IPS DF 6.9 (cell line): ENCODE measurements around the gene MAPK8IP2.
"Not testable (repeated sequence)": the region's sequence is repeated elsewhere in the genome, so short reads cannot be mapped to it uniquely, and the experiment has no call there.

Source experiments
- DNase-seq: peaks from one replicate; pipeline ENCODE4 v3.0.0-alpha.2; 2013; ENCODE audit warnings: low read depth, low spot score
- H3K27ac ChIP-seq: one replicate; pipeline ENCODE4 v1.5.1; 2013; ENCODE audit warnings: low read length, control low read depth
- H3K27me3 ChIP-seq: 2 replicates; pipeline ENCODE4 v1.6.1; 2013; ENCODE audit warnings: mild to moderate bottlenecking, low read length; ENCODE audit not compliant: control insufficient read depth, insufficient read depth
- H3K36me3 ChIP-seq: 2 replicates; pipeline ENCODE4 v1.6.1; 2013; ENCODE audit warnings: low read length; ENCODE audit not compliant: control insufficient read depth, insufficient read depth
- H3K4me1 ChIP-seq: 2 replicates; pipeline ENCODE4 v1.6.1; 2013; ENCODE audit warnings: low read length; ENCODE audit not compliant: control insufficient read depth, insufficient read depth
- H3K4me3 ChIP-seq: 2 replicates; pipeline ENCODE4 v1.5.1; 2013; ENCODE audit warnings: mild to moderate bottlenecking, low read length
- H3K9me3 ChIP-seq: 2 replicates; pipeline ENCODE4 v1.6.1; 2013; ENCODE audit warnings: low read length, inconsistent platforms; ENCODE audit not compliant: control insufficient read depth, insufficient read depth
- WGBS: extraction: QIAGEN DNeasy Blood & Tissue Kit; methylation state at CpG from one replicate; pipeline ENCODE4 v1.1.7; 2013; ENCODE audit warnings: mixed read lengths, missing lambda C conversion rate; ENCODE audit not compliant: insufficient read length, insufficient coverage; 5-methylcytosine and 5-hydroxymethylcytosine counted together

Gene MAPK8IP2

DNA sequence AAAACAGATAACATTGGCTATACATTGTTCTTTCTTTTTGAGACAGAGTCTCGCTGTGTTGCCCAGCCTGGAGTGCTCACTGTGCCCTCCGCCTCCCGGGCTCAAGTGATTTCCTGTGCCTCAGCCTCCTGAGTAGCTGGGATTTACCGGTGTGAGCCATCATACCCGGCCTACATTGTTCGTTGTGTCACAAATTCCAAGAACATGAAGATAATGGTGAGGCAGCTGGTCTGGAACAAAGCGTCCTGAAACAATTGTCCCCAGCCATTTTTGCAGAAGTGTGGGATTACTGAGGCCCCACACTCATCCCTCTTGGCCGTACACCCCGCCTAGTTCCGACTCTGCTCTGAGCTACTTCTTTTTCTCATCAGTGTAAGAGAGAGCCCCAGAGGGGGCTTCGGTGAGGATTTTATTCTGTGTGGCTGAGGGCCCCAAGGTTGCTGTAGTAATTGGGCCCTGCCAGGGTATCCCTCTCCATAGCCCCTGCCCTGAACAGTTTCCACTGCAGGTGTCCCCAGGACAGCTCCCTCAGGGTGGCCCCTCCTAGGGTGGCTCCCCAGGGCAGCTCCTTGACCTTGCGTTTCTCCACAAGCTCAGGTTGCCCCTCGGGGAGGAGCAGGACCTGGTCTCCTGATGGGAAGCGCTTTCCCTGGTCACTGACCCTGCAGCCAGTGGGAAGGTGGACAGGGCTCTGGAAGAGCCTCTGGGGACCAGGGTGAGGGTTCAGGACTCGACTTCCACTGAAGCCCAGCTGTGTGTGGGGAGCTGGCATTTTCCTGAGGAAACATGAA lies 40.5 kb downstream of the MAPK8IP2 start:
- WGBS, result no CpG with 5 or more reads among the region's 15 CpGs
- no peak overlapping the region for H3K4me3 ChIP-seq
- H3K9me3 ChIP-seq, result no peaks in the 10 kb centered on the region
- H3K4me1 ChIP-seq, result peaks cover 7% of the 10 kb centered on the region
- H3K27ac ChIP-seq, result no peak overlapping the region
- no peak for DNase-seq
- H3K27me3 ChIP-seq, result peaks cover 10% of the 10 kb centered on the region; the same call in 1 of the 2 replicates
- no peaks in the 10 kb centered on the region for H3K36me3 ChIP-seq

DNA sequence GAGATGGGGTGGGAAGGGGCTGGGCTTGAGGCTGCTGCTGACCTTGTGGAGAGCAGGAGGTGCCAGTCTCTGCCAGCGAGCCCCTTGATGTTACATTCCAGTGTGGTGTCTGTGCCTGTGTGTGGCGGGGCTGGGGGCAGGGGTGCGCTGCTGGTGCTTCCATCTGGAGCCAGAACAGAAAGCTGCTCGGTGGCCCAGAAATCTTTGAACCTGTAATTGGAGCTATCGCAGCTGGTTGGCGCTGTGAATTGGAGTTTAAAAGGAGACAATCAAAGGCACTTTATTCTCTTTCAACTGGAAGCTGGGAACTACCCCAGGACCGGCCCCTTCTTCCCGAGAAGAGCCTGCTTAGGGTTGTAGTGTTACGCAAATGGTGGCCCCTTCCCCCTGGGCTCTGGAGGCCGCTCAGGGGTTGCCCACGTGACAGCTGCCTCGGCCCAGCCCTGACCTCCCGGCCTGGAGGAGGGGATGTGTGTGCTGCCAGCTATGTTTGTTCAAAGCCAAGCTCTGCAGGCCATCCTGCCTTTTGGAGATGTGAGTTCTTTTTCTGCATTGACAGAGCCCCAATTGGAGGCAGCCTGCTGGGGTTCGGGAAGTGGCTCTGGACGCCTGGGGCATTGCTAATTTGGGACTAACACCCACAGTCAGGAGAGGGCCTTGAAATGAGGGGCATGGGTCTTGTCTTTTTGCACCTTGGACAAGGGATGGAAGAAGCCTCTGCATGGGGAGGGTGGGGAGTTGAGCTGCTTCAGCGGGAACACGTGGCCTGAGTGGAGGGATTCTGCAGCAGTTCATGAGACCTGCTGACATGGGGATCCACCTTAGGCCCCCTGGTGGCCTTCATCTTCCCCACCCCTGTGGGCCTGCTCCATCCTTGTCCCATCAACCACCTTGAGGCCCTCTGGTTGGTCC lies 41.4 kb downstream of the MAPK8IP2 start:
- Histone ChIP-seq H3K4me3 (no peak overlapping the region), H3K27ac (no peak overlapping the region), H3K4me1 (peaks cover 7% of the 10 kb centered on the region), H3K9me3 (no peaks in the 10 kb centered on the region), H3K27me3 (peaks cover 10% of the 10 kb centered on the region; the same call in 1 of the 2 replicates), H3K36me3 (no peaks in the 10 kb centered on the region)
- no CpG with 5 or more reads among the region's 17 CpGs for WGBS
- peak; percentile 54 for DNase-seq

DNA sequence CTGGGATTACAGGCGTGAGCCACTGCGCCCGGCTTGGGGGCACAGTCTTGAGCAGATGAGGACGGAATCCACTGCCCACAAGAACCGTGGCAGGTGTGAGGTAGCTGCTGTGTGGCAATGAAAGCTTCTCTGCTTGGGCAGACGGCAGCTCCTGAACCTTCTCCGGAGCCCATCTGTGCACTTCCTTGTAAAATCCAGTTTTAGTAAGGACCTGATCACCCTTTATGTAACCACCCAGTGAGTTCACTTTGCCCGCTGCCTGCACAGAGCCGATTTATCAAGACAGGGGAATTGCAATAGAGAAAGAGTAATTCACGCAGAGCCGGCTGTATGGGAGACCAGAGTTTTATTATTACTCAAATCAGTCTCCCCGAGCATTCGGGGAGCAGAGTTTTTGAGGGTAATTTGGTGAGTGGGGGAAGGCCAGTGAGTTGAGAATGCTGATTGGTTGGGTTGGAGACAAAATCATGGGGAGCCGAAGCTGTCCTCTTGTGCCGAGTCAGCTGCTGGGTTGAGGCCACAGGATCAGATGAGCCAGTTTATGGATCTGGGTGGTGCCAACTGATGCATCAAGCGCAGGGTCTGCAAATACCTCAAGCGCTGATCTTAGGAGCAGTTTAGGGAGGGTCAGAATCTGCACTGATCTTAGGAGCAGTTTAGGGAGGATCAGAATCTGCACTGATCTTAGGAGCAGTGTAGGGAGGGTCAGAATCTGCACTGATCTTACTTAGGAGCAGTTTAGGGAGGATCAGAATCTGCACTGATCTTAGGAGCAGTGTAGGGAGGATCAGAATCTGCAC lies 42.6 kb downstream of the MAPK8IP2 start:
- H3K27me3 ChIP-seq, result peaks cover 10% of the 10 kb centered on the region; the same call in 1 of the 2 replicates
- H3K27ac ChIP-seq, DNase-seq, H3K9me3 ChIP-seq, H3K4me3 ChIP-seq, H3K4me1 ChIP-seq, H3K36me3 ChIP-seq: not testable (repeated sequence)
- WGBS, result no CpG with 5 or more reads among the region's 17 CpGs

DNA sequence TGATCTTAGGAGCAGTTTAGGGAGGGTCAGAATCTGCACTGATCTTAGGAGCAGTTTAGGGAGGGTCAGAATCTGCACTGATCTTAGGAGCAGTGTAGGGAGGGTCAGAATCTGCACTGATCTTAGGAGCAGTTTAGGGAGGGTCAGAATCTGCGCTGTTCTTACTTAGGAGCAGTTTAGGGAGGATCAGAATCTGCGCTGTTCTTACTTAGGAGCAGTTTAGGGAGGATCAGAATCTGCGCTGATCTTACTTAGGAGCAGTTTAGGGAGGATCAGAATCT lies 43.2 kb downstream of the MAPK8IP2 start:
- not testable (repeated sequence) for H3K4me3 ChIP-seq, H3K27ac ChIP-seq, H3K9me3 ChIP-seq, DNase-seq, H3K36me3 ChIP-seq, H3K4me1 ChIP-seq
- WGBS, result no CpG with 5 or more reads among the region's 3 CpGs
- peaks cover 10% of the 10 kb centered on the region; the same call in 1 of the 2 replicates for H3K27me3 ChIP-seq

GRCh38 chr22:50653256-50653655 lies 52.7 kb downstream of the MAPK8IP2 start:
- Histone ChIP-seq H3K4me3 (no peak overlapping the region), H3K4me1 (no peaks in the 10 kb centered on the region), H3K36me3 (no peaks in the 10 kb centered on the region), H3K27me3 (no peaks in the 10 kb centered on the region), H3K27ac (no peak overlapping the region), H3K9me3 (no peaks in the 10 kb centered on the region)
- DNase-seq, result no peak
- no CpG with 5 or more reads among the region's 10 CpGs for WGBS

DNA sequence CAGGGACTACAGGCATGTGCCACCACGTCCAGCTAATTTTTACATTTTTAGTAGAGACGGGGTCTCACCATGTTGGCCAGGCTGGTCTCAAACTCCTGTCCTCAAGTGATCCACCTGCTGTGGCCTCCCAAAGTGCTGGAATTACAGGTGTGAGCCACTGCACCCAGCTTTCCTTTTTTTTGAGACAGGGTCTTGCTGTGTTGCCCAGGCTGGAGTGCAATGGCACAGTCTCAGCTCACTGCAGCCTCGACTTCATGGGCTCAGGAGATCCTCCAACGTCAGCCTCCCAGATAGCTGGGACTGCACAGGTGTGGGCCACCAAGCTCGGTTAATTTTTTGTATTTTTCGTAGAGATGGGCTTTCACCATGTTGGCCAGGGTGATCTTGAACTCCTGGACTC lies 54.1 kb downstream of the MAPK8IP2 start:
- no CpG with 5 or more reads among the region's 6 CpGs for WGBS
- not testable (repeated sequence) for H3K27me3 ChIP-seq, H3K4me1 ChIP-seq

DNA sequence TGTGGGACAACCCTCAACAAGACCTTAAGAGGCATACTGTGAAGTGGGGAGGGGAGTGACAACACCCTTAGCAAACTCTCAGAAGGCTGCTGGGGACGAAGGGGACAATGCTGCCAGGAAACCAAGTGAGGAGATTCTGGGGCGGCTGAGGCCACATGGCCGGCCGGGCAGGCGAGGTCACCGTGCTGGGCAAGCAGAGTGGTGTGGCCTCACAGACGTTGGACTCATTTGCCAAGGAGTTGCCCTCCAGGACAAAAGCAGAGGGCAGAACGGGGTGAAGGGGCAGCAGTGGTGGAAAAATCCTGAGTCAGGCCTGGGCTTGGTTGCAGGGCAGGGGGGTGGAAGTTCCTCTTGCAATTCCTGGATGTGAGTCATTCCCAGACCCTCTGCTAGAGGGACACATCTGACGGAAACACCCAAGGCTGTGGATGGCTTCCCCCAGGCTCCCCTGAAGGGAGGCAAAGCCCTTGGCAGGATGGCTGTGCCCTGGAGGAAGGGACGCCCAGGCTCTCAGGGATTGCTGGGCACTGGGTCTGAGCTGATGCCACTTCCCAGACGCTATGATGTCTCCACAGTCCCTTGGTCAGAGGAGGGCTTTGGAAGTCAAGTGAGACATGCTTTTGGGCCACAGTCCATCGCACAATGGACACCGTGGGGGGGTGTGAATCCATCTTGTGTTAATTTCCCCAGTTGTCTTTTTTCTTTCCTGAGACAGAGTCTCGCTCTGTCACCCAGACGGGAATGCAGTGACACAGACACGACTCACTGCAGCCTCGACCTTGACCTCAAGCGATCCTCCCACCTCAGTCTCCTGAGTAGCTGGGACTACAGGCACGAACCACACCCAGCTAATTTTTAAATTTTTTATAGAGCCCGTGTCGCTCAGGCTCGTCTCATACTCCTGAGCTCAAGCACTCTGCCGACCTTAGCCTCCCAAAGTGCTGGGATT lies 55.8 kb downstream of the MAPK8IP2 start:
- H3K4me1 ChIP-seq, result no peaks in the 10 kb centered on the region
- no peaks in the 10 kb centered on the region for H3K27me3 ChIP-seq
- no peak overlapping the region for H3K4me3 ChIP-seq
- H3K9me3 ChIP-seq, result no peaks in the 10 kb centered on the region
- WGBS, result no CpG with 5 or more reads among the region's 23 CpGs
- DNase-seq, result no peak
- no peaks in the 10 kb centered on the region for H3K36me3 ChIP-seq
- no peak overlapping the region for H3K27ac ChIP-seq

More for the DNA sequence above, 54.1 kb downstream of the MAPK8IP2 start:
- H3K27ac ChIP-seq, H3K9me3 ChIP-seq, H3K36me3 ChIP-seq, H3K4me3 ChIP-seq, DNase-seq: not testable (repeated sequence)

- Histone ChIP-seq H3K4me3 (no peak overlapping the region), H3K9me3 (no peaks in the 10 kb centered on the region), H3K4me1 (no peaks in the 10 kb centered on the region), H3K36me3 (no peaks in the 10 kb centered on the region), H3K27me3 (no peaks in the 10 kb centered on the region), H3K27ac (no peak overlapping the region)
- WGBS, result no CpG with 5 or more reads among the region's 4 CpGs
- DNase-seq, result no peak
Measured at GRCh38 chr22:50657925-50658324, 57.3 kb downstream of the MAPK8IP2 start.

- not testable (repeated sequence) for H3K4me3 ChIP-seq, H3K27ac ChIP-seq, H3K27me3 ChIP-seq, DNase-seq, H3K9me3 ChIP-seq, H3K4me1 ChIP-seq, H3K36me3 ChIP-seq
- no CpG with 5 or more reads among the region's 7 CpGs for WGBS
Measured at GRCh38 chr22:50659711-50660110, 59.1 kb downstream of the MAPK8IP2 start.
